PC-9 (cell line): ENCODE measurements around the gene URB2. TPM values are rescaled to one million over a fixed set of nuclear protein-coding genes. Genes with fewer than 3 reads are reported as not detected.

Source experiments
- BruUV-seq: library from RNA; stranded (reverse); fragments of 400-500 nt; replicated peaks from 2 replicates; lab custom pipeline; 2021; lab: Mats Ljungman, UMichigan
- CTCF ChIA-PET: fragments of 300-600 bp; sonication (Branson Sonifier 250); formaldehyde crosslinking; loops from one replicate; lab custom pipeline; 2022; ENCODE audit warnings: antibody characterized with exemption; lab: Charles Lee
- POLR2A ChIA-PET: fragments of 300-600 bp; sonication (Branson Sonifier 250); formaldehyde crosslinking; loops from one replicate; lab custom pipeline; 2022; ENCODE audit warnings: antibody characterized with exemption; ENCODE audit not compliant: unreplicated experiment; lab: Charles Lee
- DNase-seq, 2 experiments: peaks; one replicate each; pipeline versions ENCODE4 v3.0.0 to v3.0.0-alpha.2; 2015 to 2022; ENCODE audit warnings: mixed read lengths in 1 of 2
- H2AFZ ChIP-seq: fragments of 200-600 bp; sonication (generic); 2 replicates; pipeline ENCODE4 v1.8.1; 2017; ENCODE audit warnings: antibody characterized with exemption
- H3F3A ChIP-seq: fragments of 200-600 bp; sonication (generic); 2 replicates; pipeline ENCODE4 v1.8.1; 2017; ENCODE audit warnings: antibody characterized with exemption, mild to moderate bottlenecking, low read depth; ENCODE audit not compliant: insufficient read depth
- H3K27ac ChIP-seq: fragments of 200-600 bp; sonication (generic); 2 replicates; pipeline ENCODE4 v1.6.1; 2016; ENCODE audit warnings: mixed run types
- H3K27me3 ChIP-seq: fragments of 200-600 bp; sonication (generic); 2 replicates; pipeline ENCODE4 v1.6.1; 2016; ENCODE audit warnings: low read depth, mixed run types; ENCODE audit not compliant: insufficient read depth
- H3K36me3 ChIP-seq: fragments of 200-600 bp; sonication (generic); 2 replicates; pipeline ENCODE4 v1.6.1; 2016; ENCODE audit warnings: low read depth, mixed run types
- H3K4me1 ChIP-seq: fragments of 200-600 bp; sonication (generic); replicated peaks from 2 replicates; pipeline ENCODE4 v1.6.1; 2016; ENCODE audit warnings: mixed run types; ENCODE audit not compliant: insufficient read depth
- H3K4me2 ChIP-seq: fragments of 200-600 bp; sonication (generic); 2 replicates; pipeline ENCODE4 v1.6.1; 2017; ENCODE audit warnings: mixed run types
- H3K4me3 ChIP-seq: fragments of 200-600 bp; sonication (generic); 2 replicates; pipeline ENCODE4 v1.6.1; 2016; ENCODE audit warnings: mixed run types
- H3K79me2 ChIP-seq: fragments of 200-600 bp; sonication (generic); 2 replicates; pipeline ENCODE4 v1.6.1; 2017; ENCODE audit warnings: low read depth, mixed run types
- H3K9me2 ChIP-seq: fragments of 200-600 bp; sonication (generic); 2 replicates; pipeline ENCODE4 v1.8.1; 2017; ENCODE audit warnings: mild to moderate bottlenecking; ENCODE audit not compliant: insufficient read depth
- H3K9me3 ChIP-seq: fragments of 200-600 bp; sonication (generic); 2 replicates; pipeline ENCODE4 v1.8.1; 2016; ENCODE audit warnings: low read depth; ENCODE audit not compliant: insufficient read depth
- H4K20me1 ChIP-seq: fragments of 200-600 bp; sonication (generic); 2 replicates; pipeline ENCODE4 v1.8.1; 2017; ENCODE audit not compliant: insufficient read depth
- EZH2 ChIP-seq: fragments of 200-600 bp; sonication (generic); IDR thresholded peaks from 2 replicates; pipeline ENCODE4 v1.8.0; 2017; ENCODE audit warnings: antibody characterized with exemption, low read depth
- intact Hi-C: fragments of 100-400 bp; cut with micrococcal nuclease; formaldehyde crosslinking; loops from one replicate; pipeline ENCODE4 v1.10.0; 2022; ENCODE audit not compliant: unreplicated experiment
- total RNA-seq: library from RNA; stranded (reverse); gene quantifications from 2 replicates; pipeline ENCODE4 v1.2.3, GENCODE V29; 2021
- TF ChIP-seq, protein P1 (sequence below): fragments of 200-600 bp; sonication (generic); conservative IDR thresholded peaks from 2 replicates; pipeline ENCODE4 v1.6.1; 2017; ENCODE audit warnings: mixed run types, antibody characterized with exemption, mild to moderate bottlenecking, moderate library complexity

The URB2 gene
- total RNA-seq, 1 experiment from 2014 or later, result 6.6 TPM

- no TSS peak for BruUV-seq
- CTCF ChIA-PET, result no interaction called here
Measured at GRCh38 chr1:229582715-229583114, 43.3 kb upstream of the URB2 start.

DNA sequence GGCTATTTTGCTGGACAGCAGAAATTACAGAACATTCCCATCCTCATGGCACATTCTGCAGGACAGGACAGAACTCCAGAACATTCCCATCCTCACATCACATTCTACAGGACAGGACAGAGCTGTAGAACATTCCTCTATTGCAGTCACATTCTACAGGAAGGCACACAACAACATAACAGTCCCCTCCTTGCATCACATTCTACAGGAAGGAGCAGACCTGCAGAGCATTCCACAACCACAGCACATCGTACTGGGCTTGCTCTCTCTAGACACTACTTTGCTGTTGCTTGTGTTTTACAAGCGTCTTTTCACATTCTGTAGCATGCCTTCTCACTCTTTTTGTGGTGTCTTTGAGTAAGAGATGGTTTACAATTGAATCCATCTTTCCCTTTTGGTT is 40.7 kb upstream of the URB2 start:
- no peak for DNase-seq
- Histone ChIP-seq H4K20me1 (no peaks in the 10 kb centered on the region), H3K36me3 (no peaks in the 10 kb centered on the region), H2AFZ (no peak overlapping the region), H3K9me3 (no peaks in the 10 kb centered on the region), H3K4me1 (no peaks in the 10 kb centered on the region), H3K27me3 (no peaks in the 10 kb centered on the region), H3K9me2 (no peaks in the 10 kb centered on the region), H3K4me2 (no peak overlapping the region), H3K79me2 (no peaks in the 10 kb centered on the region), H3F3A (no peaks in the 10 kb centered on the region), H3K4me3 (no peak overlapping the region), H3K27ac (no peak overlapping the region)
- ChIA-PET POLR2A (no interaction called here), CTCF (no interaction called here)
- BruUV-seq, result no TSS peak
- intact Hi-C loops, result no loop called here
- TF ChIP-seq, protein P1, sequence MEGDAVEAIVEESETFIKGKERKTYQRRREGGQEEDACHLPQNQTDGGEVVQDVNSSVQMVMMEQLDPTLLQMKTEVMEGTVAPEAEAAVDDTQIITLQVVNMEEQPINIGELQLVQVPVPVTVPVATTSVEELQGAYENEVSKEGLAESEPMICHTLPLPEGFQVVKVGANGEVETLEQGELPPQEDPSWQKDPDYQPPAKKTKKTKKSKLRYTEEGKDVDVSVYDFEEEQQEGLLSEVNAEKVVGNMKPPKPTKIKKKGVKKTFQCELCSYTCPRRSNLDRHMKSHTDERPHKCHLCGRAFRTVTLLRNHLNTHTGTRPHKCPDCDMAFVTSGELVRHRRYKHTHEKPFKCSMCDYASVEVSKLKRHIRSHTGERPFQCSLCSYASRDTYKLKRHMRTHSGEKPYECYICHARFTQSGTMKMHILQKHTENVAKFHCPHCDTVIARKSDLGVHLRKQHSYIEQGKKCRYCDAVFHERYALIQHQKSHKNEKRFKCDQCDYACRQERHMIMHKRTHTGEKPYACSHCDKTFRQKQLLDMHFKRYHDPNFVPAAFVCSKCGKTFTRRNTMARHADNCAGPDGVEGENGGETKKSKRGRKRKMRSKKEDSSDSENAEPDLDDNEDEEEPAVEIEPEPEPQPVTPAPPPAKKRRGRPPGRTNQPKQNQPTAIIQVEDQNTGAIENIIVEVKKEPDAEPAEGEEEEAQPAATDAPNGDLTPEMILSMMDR, result no peak
- no peak for TF ChIP-seq EZH2

More at GRCh38 chr1:229582715-229583114, 43.3 kb upstream of the URB2 start:
- Histone ChIP-seq H3K27me3 (no peaks in the 10 kb centered on the region), H3K9me3 (no peaks in the 10 kb centered on the region), H3K4me3 (no peak overlapping the region), H3K4me2 (no peak overlapping the region), H3K27ac (no peak overlapping the region), H3K4me1 (peaks cover 5% of the 10 kb centered on the region; the same call in 1 of the 2 replicates), H3K79me2 (no peaks in the 10 kb centered on the region), H4K20me1 (no peaks in the 10 kb centered on the region), H3F3A (no peaks in the 10 kb centered on the region), H3K9me2 (no peaks in the 10 kb centered on the region), H2AFZ (no peak overlapping the region), H3K36me3 (no peaks in the 10 kb centered on the region)
- POLR2A ChIA-PET, result no interaction called here
- TF ChIP-seq, protein P1, result no peak
- no peak for TF ChIP-seq EZH2
- intact Hi-C loops, result no loop called here
- DNase-seq, result no peak

DNA sequence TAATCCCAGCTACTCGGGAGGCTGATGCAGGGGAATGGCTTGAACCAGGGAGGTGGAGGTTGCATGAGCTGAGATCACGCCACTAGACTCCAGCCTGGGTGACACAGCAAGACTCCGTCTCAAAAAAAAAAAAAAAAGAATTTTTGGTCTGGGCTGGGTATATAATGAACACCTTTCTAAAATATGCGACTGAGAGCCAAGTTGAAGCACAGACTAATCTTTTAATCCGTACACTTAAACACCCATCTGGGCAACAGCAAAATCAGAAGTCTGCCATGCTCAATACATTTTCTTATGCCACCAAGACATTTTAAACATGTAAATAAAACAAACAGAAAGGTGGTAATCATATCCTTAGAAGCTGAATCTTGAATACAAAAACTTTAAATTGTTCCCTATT is 35.9 kb upstream of the URB2 start:
- Histone ChIP-seq H2AFZ (no peak overlapping the region), H3K79me2 (no peaks in the 10 kb centered on the region), H3K36me3 (peaks cover 6% of the 10 kb centered on the region), H3K9me3 (no peaks in the 10 kb centered on the region), H3K27me3 (no peaks in the 10 kb centered on the region), H3K4me1 (no peaks in the 10 kb centered on the region), H4K20me1 (no peaks in the 10 kb centered on the region), H3K4me2 (no peak overlapping the region), H3F3A (no peaks in the 10 kb centered on the region), H3K27ac (no peak overlapping the region), H3K9me2 (no peaks in the 10 kb centered on the region), H3K4me3 (no peak overlapping the region)
- ChIA-PET CTCF (no interaction called here), POLR2A (no interaction called here)
- BruUV-seq, result no TSS peak
- TF ChIP-seq EZH2, result no peak
- TF ChIP-seq, protein P1, result no peak
- DNase-seq, result no peak
- intact Hi-C loops, result no loop called here
